K562 (cell line): ENCODE data around the gene RNF44. TPM values are rescaled to one million over a fixed set of nuclear protein-coding genes. Genes with fewer than 3 reads are reported as not detected.
A peak's percentile ranks its signal among the peaks of the same experiment; 100 is the strongest.

Experiments used
- CHD4 ChIP-seq: fragments of 200-600 bp; sonication (generic); IDR thresholded peaks from 3 replicates; pipeline ENCODE4 v1.6.1; 2012; ENCODE audit warnings: low read depth, mild to moderate bottlenecking, mixed read lengths, low read length, inconsistent platforms; ENCODE audit not compliant: insufficient read depth, insufficient replicate concordance, poor library complexity, severe bottlenecking
- CLOCK ChIP-seq: fragments of 250-450 bp; sonication (Bioruptor Pico); IDR thresholded peaks from 2 replicates; pipeline ENCODE4 v1.4.0; 2020; ENCODE audit warnings: mild to moderate bottlenecking, moderate library complexity, borderline replicate concordance
- CTCFL ChIP-seq: IDR thresholded peaks from 2 replicates; pipeline ENCODE4 v1.6.1; 2011; ENCODE audit warnings: borderline replicate concordance, low read depth, mild to moderate bottlenecking, moderate library complexity, low read length; ENCODE audit not compliant: insufficient read depth, poor library complexity, severe bottlenecking
- ETV5 ChIP-seq: sonication (generic); formaldehyde crosslinking; IDR thresholded peaks from 2 replicates; pipeline ENCODE4 v1.4.0; 2020; ENCODE audit warnings: low read depth, mild to moderate bottlenecking, missing genetic modification reagents
- HES1 ChIP-seq: fragments of 450-650 bp; IDR thresholded peaks from 2 replicates; pipeline ENCODE4 v1.6.1; 2016; ENCODE audit warnings: low read depth, mild to moderate bottlenecking, moderate library complexity
- KAT8 ChIP-seq: fragments of 450-650 bp; IDR thresholded peaks from 2 replicates; pipeline ENCODE4 v1.6.1; 2016; ENCODE audit warnings: low read depth, mild to moderate bottlenecking
- MYC ChIP-seq, 2 experiments: fragments of 250-450 bp in 1 of 2; sonication (Bioruptor Pico) in 1 of 2; IDR thresholded peaks; 2 replicates each; pipeline versions ENCODE4 v1.5.1 to v1.6.1; 2012 to 2021; ENCODE audit warnings: low read depth in 2 of 2, borderline replicate concordance in 1 of 2, improper control_type of control experiment in 1 of 2, low read length in 1 of 2, mild to moderate bottlenecking in 1 of 2, moderate library complexity in 1 of 2
- PBX2 ChIP-seq, 2 experiments: IDR thresholded peaks in 1 of 2; conservative IDR thresholded peaks in 1 of 2; 2 replicates each; pipeline ENCODE4 v1.6.1; 2016; ENCODE audit warnings: low read depth in 2 of 2, mild to moderate bottlenecking in 1 of 2, missing compliant biosample characterization in 1 of 2, missing genetic modification characterization in 1 of 2, moderate library complexity in 1 of 2
- PHF21A ChIP-seq: fragments of 450-650 bp; IDR thresholded peaks from 2 replicates; pipeline ENCODE4 v1.6.1; 2017; ENCODE audit warnings: low read depth, borderline replicate concordance
- POLR2G ChIP-seq: fragments of 200-400 bp; formaldehyde crosslinking; IDR thresholded peaks from 2 replicates; pipeline ENCODE4 v1.6.1; 2017; ENCODE audit warnings: low read depth, mild to moderate bottlenecking, antibody characterized with exemption, low read length, moderate library complexity
- RBBP5 ChIP-seq: fragments of 200-600 bp; sonication (generic); IDR thresholded peaks from 2 replicates; pipeline ENCODE4 v1.6.1; 2012; ENCODE audit warnings: borderline replicate concordance, mild to moderate bottlenecking, low read length, control low read depth, inconsistent platforms; ENCODE audit not compliant: insufficient read depth, poor library complexity, severe bottlenecking
- SAP30 ChIP-seq: fragments of 200-600 bp; sonication (generic); IDR thresholded peaks from 2 replicates; pipeline ENCODE4 v1.6.1; 2012; ENCODE audit warnings: borderline replicate concordance, low read depth, mild to moderate bottlenecking, moderate library complexity, low read length, control low read depth, inconsistent platforms; ENCODE audit not compliant: insufficient read depth, poor library complexity, severe bottlenecking
- SMAD2 ChIP-seq: fragments of 150-350 bp; IDR thresholded peaks from 2 replicates; pipeline ENCODE4 v1.6.1; 2014; ENCODE audit warnings: low read depth, mild to moderate bottlenecking, low read length
- SMARCA4 ChIP-seq: fragments of 450-650 bp; IDR thresholded peaks from 2 replicates; pipeline ENCODE4 v1.6.1; 2016
- THRA ChIP-seq: fragments of 450-650 bp; IDR thresholded peaks from 2 replicates; pipeline ENCODE4 v1.6.1; 2017; ENCODE audit warnings: mild to moderate bottlenecking, moderate library complexity
- ZSCAN29 ChIP-seq: fragments of 450-650 bp; IDR thresholded peaks from 2 replicates; pipeline ENCODE4 v1.6.1; 2017
- polyA plus RNA-seq, 8 experiments: library from polyadenylated mRNA; depleted of rRNA in 4 of 8; stranded (reverse) in 5 of 8; unstranded in 3 of 8; fragments of >200 nt; fragmentation: Nextera tagmentation in 2 of 8; fragmentation: Illumina TruSeq in 1 of 8; extraction: Ambion mirVana in 2 of 8; extraction: Trizol in 1 of 8; gene quantifications; 2 replicates each; pipeline versions ENCODE4 v1.2.1 to v1.2.3, GENCODE V29; 2011 to 2014; ENCODE audit warnings: inconsistent platforms in 1 of 8, missing spikeins in 1 of 8
- total RNA-seq, 7 experiments: library from RNA; depleted of rRNA in 6 of 7; stranded (reverse); fragments of >200 nt in 6 of 7; fragmentation: Illumina TruSeq in 2 of 7; extraction: Trizol in 2 of 7; gene quantifications; 2 replicates each; pipeline versions ENCODE4 v1.2.1 to v1.2.3, GENCODE V29; 2011 to 2021; ENCODE audit warnings: low replicate concordance in 1 of 7

RNF44 gene
- total and polyA plus RNA-seq, 9 of the 15 experiments (the other 6 are each of a cell fraction or from before 2014, with no cell fraction given) = 1.6 to 82.6 (median 7.4) TPM

GRCh38 chr5:176540476-176540899 lies 3.3 kb upstream of the RNF44 start (continued):
- no peak for TF ChIP-seq SAP30
- TF ChIP-seq POLR2G = peak; percentile 62
- TF ChIP-seq CTCFL = no peak
- TF ChIP-seq ZSCAN29 = no peak
- no peak for TF ChIP-seq THRA
- TF ChIP-seq PHF21A = no peak
- no peak for TF ChIP-seq PBX2 (CRISPR knock-in tag; IDR thresholded peaks at IDR 0.05; ENCODE audit: low read depth)
- no peak for TF ChIP-seq PBX2 (tag; conservative IDR thresholded peaks at IDR 0.05; ENCODE audit: low read depth)
- TF ChIP-seq CHD4 = no peak
- no peak for TF ChIP-seq HES1
- TF ChIP-seq SMARCA4 = no peak
- peak; percentile 51; the same call in 1 of the 2 replicates for TF ChIP-seq CLOCK (CRISPR knock-in tag)
- TF ChIP-seq KAT8 = no peak
- no peak for TF ChIP-seq ETV5 (CRISPR knock-in tag)
- no peak for TF ChIP-seq SMAD2
- peak; percentile 99 for TF ChIP-seq MYC (IDR thresholded peaks at IDR 0.05; ENCODE audit: low read depth, low read length)
- peak; percentile 57; the same call in 1 of the 2 replicates for TF ChIP-seq MYC (CRISPR knock-in tag; IDR thresholded peaks at IDR 0.05; ENCODE audit: borderline replicate concordance, low read depth)
- no peak for TF ChIP-seq RBBP5
